ENCODE results near the gene TRAPPC2B. TPM values are rescaled to one million over a fixed set of nuclear protein-coding genes. Genes with fewer than 3 reads are reported as not detected.

TRAPPC2B gene
- total RNA-seq, 4 donors from 2014 or later, result 3.0 to 67.7 (median 9.9) TPM

GRCh38 chr19:57406516-57407123 lies 43.3 kb downstream of the TRAPPC2B start:
- Histone ChIP-seq H3K9me3 (peaks cover 0 to 12% (median 4%) of the 10 kb centered on the region in 4 donors), H3K4me1 (peaks cover 0 to 3% (median under 1%) of the 10 kb centered on the region in 4 donors), H3K4me3 (no peak overlapping the region), H3K27me3 (no peaks in the 10 kb centered on the region), H3K36me3 (no peaks in the 10 kb centered on the region), H3K27ac (no peak overlapping the region)
- TF ChIP-seq POLR2A (IDR thresholded peaks at IDR 0.05) (no peak), CTCF (IDR thresholded peaks at IDR 0.05) (peak in 5 of 6 experiments; percentile 35 to 59 (median 37))
- peak; percentile 60 to 78 (median 70) for DNase-seq

- Histone ChIP-seq H3K36me3 (peaks cover 0 to 36% (median 0%) of the 10 kb centered on the region in 3 donors), H3K4me1 (peaks cover 0 to 10% (median 2%) of the 10 kb centered on the region in 4 donors), H3K27ac (peak within 1 kb of the TSS; percentile 46 to 77 (median 55)), H3K4me3 (peak within 1 kb of the TSS; percentile 81 to 96 (median 88)), H3K9me3 (no peaks in the 10 kb centered on the region), H3K27me3 (no peaks in the 10 kb centered on the region)
- TF ChIP-seq POLR2A (IDR thresholded peaks at IDR 0.05) (no peak), CTCF (IDR thresholded peaks at IDR 0.05) (no peak)
- DNase-seq, result peak; percentile 94 to 98 (median 95)
Measured at GRCh38 chr19:57410877-57411671, 47.7 kb downstream of the TRAPPC2B start, which contains the start of gene ZNF17. Gene ZNF17, plus strand, starts transcription at chr19:57411161. Its CDS starts 2,455 bp downstream, at chr19:57413616.

Other genes with a start within 250 kb of the TRAPPC2B start
- not detected for gene USP29, start 243.6 kb upstream of the TRAPPC2B start, total RNA-seq
- not detected for gene ZIM3, start 218.3 kb upstream of the TRAPPC2B start, total RNA-seq
- not detected for gene DUXA, start 196.1 kb upstream of the TRAPPC2B start, total RNA-seq
- gene ZNF264, start 172.1 kb upstream of the TRAPPC2B start, total RNA-seq, result 10 to 100 TPM; 18.7 to 57.7 (median 23.3) TPM
- 1 to 10 TPM in 1 of 4 donors, not detected in 3; 5.1 TPM for gene AURKC, start 132.5 kb upstream of the TRAPPC2B start, total RNA-seq
- gene ZNF805, start 122.9 kb upstream of the TRAPPC2B start, total RNA-seq, result 10 to 100 TPM in 2 of 4 donors, 1 to 10 TPM in 2; 7.4 to 17.0 (median 10.1) TPM
- gene ZNF460, start 83.1 kb upstream of the TRAPPC2B start, total RNA-seq, result 10 to 100 TPM; 33.6 to 86.6 (median 54.2) TPM
- gene ZNF543, start 43.1 kb upstream of the TRAPPC2B start, total RNA-seq, result 1 to 10 TPM; 1.8 to 7.4 (median 5.2) TPM
- gene ZNF304, start 12.3 kb upstream of the TRAPPC2B start, total RNA-seq, result 10 to 100 TPM in 1 of 4 donors, 1 to 10 TPM in 3; 2.1 to 10.7 (median 3.7) TPM
- 1 to 10 TPM in 3 of 4 donors, under 1 TPM in 1; 0.53 to 6.6 (median 3.6) TPM for gene ZNF547, start within 50 bp of the TRAPPC2B start, total RNA-seq
- gene ZNF548, start 26.3 kb downstream of the TRAPPC2B start, total RNA-seq, result 10 to 100 TPM; 10.7 to 47.9 (median 20.7) TPM
- 10 to 100 TPM in 3 of 4 donors, 1 to 10 TPM in 1; 7.9 to 21.5 (median 14.6) TPM for gene ZNF17, start 47.6 kb downstream of the TRAPPC2B start, total RNA-seq
- gene ZNF749, start 71.8 kb downstream of the TRAPPC2B start, total RNA-seq, result 10 to 100 TPM in 2 of 4 donors, 1 to 10 TPM in 2; 5.7 to 12.8 (median 10.6) TPM
- gene VN1R1, start 93.6 kb downstream of the TRAPPC2B start, total RNA-seq, result 1 to 10 TPM in 1 of 4 donors, not detected in 3; 1.1 TPM
- 10 to 100 TPM in 2 of 4 donors, 1 to 10 TPM in 2; 4.0 to 32.2 (median 12.0) TPM for gene ZNF772, start 114.0 kb downstream of the TRAPPC2B start, total RNA-seq
- 10 to 100 TPM in 1 of 4 donors, 1 to 10 TPM in 2, under 1 TPM in 1; 0.83 to 16.7 (median 5.4) TPM for gene ZNF419, start 124.2 kb downstream of the TRAPPC2B start, total RNA-seq
- gene ZNF773, start 136.4 kb downstream of the TRAPPC2B start, total RNA-seq, result 10 to 100 TPM in 1 of 4 donors, 1 to 10 TPM in 3; 6.3 to 10.7 (median 9.7) TPM
- gene ZNF549, start 163.8 kb downstream of the TRAPPC2B start, total RNA-seq, result 1 to 10 TPM; 4.0 to 7.4 (median 4.7) TPM
- gene ZNF550, start 196.3 kb downstream of the TRAPPC2B start, total RNA-seq, result 10 to 100 TPM in 2 of 4 donors, 1 to 10 TPM in 2; 5.4 to 17.4 (median 12.3) TPM
- 1 to 10 TPM; 1.9 to 5.8 (median 2.9) TPM for gene ZNF416, start 215.4 kb downstream of the TRAPPC2B start, total RNA-seq
- gene ZIK1, start 220.6 kb downstream of the TRAPPC2B start, total RNA-seq, result 1 to 10 TPM in 3 of 4 donors, under 1 TPM in 1; 0.54 to 6.6 (median 1.9) TPM
- gene ZNF530, start 236.3 kb downstream of the TRAPPC2B start, total RNA-seq, result 1 to 10 TPM in 3 of 4 donors, under 1 TPM in 1; 0.76 to 4.1 (median 1.8) TPM